Kidney epithelial cell (primary cell): ENCODE measurements around the gene VWF. TPM values are rescaled to one million over a fixed set of nuclear protein-coding genes. Genes with fewer than 3 reads are reported as not detected.

Experiments used
- DNase-seq: peaks from one replicate; pipeline ENCODE4 v3.0.0-alpha.2; 2010; ENCODE audit warnings: low read depth
- H3K27me3 ChIP-seq: 2 replicates; pipeline ENCODE4 v1.6.0; 2011; ENCODE audit warnings: low read length; ENCODE audit not compliant: control insufficient read depth, insufficient read depth
- H3K36me3 ChIP-seq: 2 replicates; pipeline ENCODE4 v1.5.1; 2011; ENCODE audit warnings: low read length; ENCODE audit not compliant: control insufficient read depth, insufficient read depth
- H3K4me3 ChIP-seq: 2 replicates; pipeline ENCODE4 v1.5.1; 2011; ENCODE audit warnings: low read depth, mild to moderate bottlenecking, control low read depth, low read length
- total RNA-seq: library from RNA; depleted of rRNA; stranded (reverse); fragments of >200 nt; gene quantifications from 2 replicates; pipeline ENCODE4 v1.2.3, GENCODE V29; 2015
- TF ChIP-seq, protein P1 (sequence below): IDR thresholded peaks from 2 replicates; pipeline ENCODE4 v1.5.1; 2011; ENCODE audit warnings: mild to moderate bottlenecking, moderate library complexity, low read length, control low read depth, inconsistent platforms; ENCODE audit not compliant: insufficient read depth, poor library complexity, severe bottlenecking

The VWF gene
- total RNA-seq, 1 donor from 2014 or later, result 0.42 TPM

DNA sequence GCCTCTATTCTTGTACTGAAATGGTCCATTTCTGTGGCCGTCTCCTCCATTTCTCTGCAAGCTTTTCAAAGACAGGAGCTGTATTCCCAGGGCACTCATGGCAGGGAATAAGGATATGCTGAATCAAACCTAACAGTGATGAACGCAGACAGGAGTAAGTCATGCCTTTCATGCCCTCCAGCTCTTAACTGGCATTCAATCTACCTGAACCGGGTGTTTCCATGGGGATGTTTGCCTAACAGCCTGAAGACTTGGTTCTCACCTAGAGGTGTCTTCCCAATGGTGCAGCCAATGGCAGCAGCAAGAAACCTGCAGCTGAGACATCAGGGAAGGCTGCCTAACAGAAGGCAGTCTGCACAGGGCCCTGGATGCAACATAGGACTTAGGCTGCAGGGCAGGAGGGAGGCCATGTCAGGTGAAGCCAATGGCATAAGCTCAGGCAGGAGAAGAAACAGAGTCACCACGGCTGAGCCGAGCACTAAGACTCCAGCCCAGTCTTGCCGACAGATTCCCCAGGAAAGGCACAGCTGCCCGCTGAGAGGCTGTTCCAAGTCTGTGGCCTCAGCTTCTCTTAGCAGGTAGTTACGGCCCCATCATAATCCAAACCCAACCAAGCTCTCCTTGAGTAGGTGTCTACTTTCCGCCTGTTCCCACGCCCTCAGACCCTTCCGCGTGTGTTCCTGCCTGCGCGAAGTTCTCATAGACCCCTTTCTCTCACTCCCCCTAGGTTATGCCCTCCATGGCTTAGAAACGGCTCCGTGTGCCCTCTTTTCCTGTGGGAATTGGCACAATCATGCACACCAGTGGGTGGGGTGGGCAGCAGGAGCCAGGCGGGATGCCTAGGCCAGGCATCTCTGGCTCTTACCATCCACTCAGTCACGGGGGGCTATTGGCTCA is 44.1 kb downstream of the VWF start:
- no peaks in the 10 kb centered on the region for H3K27me3 ChIP-seq
- no peaks in the 10 kb centered on the region for H3K36me3 ChIP-seq
- DNase-seq, result no peak
- TF ChIP-seq, protein P1, sequence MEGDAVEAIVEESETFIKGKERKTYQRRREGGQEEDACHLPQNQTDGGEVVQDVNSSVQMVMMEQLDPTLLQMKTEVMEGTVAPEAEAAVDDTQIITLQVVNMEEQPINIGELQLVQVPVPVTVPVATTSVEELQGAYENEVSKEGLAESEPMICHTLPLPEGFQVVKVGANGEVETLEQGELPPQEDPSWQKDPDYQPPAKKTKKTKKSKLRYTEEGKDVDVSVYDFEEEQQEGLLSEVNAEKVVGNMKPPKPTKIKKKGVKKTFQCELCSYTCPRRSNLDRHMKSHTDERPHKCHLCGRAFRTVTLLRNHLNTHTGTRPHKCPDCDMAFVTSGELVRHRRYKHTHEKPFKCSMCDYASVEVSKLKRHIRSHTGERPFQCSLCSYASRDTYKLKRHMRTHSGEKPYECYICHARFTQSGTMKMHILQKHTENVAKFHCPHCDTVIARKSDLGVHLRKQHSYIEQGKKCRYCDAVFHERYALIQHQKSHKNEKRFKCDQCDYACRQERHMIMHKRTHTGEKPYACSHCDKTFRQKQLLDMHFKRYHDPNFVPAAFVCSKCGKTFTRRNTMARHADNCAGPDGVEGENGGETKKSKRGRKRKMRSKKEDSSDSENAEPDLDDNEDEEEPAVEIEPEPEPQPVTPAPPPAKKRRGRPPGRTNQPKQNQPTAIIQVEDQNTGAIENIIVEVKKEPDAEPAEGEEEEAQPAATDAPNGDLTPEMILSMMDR, result no peak
- no peak overlapping the region for H3K4me3 ChIP-seq

DNA sequence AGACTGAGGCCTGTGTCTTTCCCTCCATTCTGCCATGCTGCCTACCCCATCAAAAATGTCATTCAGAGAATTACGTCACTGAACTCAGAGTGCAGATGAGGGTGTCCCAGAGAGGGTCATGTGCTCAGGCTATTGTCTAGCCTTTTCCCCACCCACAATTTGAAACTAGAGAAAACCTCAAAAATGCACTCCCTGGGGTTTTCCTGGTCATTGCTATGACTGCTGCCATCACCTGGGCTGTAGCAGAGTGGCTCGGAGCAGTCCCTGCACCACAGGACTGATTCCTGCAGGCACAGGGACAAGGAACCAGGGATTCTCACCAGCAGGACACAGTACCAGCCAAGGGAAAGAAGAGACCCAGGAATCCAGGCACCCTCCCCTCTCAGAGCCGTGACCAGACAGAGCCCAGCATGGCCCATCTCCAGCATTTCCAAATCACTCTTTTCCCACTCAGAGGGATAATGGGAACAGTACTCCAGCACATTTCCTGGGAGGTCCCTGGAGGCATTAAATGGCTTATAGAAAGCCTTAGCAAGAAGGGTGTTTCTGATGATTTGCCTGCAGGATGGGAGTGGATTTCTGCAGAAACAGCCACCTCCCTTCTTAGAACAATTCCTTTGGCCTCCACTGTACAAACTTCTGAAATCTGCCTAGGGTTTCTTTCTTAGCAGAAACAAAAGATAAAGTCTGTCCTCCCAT is 45.9 kb downstream of the VWF start:
- no peak for DNase-seq
- Histone ChIP-seq H3K4me3 (no peak overlapping the region), H3K27me3 (no peaks in the 10 kb centered on the region), H3K36me3 (no peaks in the 10 kb centered on the region)
- TF ChIP-seq, protein P1, result peak; percentile 4

DNA sequence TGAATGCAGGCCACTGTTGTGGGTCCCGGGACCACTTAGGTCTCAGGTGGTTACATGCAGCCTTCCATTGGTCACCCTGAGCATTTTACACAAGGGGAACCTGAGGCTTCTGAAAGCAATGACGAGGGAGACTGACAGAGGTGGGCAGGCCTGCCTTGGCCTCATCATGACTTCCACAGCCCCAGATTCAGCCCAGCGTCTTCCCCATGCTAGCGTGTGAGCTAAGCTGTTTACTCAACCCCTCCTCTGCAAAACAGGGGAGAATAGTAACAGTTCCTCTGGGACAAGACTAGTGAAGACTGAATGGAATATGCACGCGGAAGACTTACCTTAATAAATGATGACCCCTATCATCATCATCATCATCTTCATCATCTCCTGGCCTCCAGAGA is 46.8 kb downstream of the VWF start:
- H3K4me3 ChIP-seq, result no peak overlapping the region
- no peaks in the 10 kb centered on the region for H3K27me3 ChIP-seq
- no peaks in the 10 kb centered on the region for H3K36me3 ChIP-seq
- no peak for DNase-seq
- TF ChIP-seq, protein P1, result no peak

DNA sequence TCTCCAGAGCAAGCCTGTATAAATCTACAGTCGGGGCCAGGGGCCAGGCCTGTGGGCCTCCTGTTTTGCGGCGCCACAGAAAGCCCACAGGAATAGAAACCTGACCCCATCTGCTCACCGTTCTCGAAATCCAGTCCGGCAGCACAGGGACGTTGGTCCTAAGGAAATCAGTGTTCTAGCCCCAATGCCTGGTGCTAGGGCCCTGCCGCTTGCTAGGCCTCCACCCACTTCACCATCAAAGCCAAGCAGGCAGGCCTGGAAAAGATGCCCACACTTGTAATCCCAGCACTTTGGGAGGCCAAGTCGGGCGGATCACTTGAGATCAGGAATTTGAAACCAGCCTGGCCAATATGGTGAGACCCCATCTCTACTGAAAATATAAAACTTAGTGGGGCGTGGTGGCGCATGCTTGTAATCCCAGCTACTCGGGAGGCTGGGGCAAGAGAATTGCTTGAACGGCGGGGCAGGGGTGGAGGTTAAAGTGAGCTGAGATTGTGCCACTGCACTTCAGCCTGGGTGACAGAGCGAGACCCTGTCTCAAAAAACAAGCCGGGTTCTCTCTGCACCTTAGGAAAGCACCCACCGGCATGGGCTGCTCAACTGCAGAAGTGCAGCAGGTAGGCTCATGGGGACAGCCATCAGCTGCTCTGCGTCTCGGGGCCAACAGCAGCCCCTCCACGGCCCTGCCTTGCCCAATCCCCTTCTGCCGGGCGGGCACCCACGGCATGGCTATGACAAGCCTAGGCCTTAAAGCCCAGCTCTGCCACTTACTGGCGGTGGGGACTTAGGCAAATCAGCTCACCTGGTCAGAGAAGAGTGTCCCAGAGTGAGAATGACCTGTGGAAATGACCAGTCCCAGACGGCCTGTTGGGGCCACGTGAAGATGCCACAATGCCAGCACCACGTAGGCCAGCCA is 47.4 kb downstream of the VWF start:
- H3K4me3 ChIP-seq, result no peak overlapping the region
- TF ChIP-seq, protein P1, result no peak
- H3K36me3 ChIP-seq, result no peaks in the 10 kb centered on the region
- DNase-seq, result no peak
- no peaks in the 10 kb centered on the region for H3K27me3 ChIP-seq

DNA sequence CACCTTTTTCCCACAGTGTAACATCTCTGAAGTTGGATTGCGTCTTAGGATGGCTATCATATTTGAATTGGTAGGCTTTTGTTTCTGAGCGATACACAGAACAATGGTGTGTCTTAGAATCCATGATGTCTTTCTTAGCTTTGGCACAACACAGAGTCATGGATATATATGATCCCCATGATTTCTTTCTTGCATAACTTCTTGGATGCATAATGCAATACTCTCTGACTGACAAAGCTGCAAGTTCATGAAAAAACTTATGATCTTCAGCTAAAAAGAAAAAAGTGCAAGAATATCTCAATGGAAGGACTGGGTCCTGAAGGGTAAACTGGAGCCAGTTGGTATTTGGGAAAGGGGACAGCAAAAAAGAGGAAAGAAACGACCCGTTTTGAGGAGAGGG is 48.1 kb downstream of the VWF start:
- no peaks in the 10 kb centered on the region for H3K36me3 ChIP-seq
- DNase-seq, result no peak
- H3K4me3 ChIP-seq, result no peak overlapping the region
- TF ChIP-seq, protein P1, result no peak
- H3K27me3 ChIP-seq, result no peaks in the 10 kb centered on the region
